G401 (cell line): Measurements from ENCODE around the gene FAXC. TPM values are rescaled to one million over a fixed set of nuclear protein-coding genes. Genes with fewer than 3 reads are reported as not detected.
A peak's percentile ranks its signal among the peaks of the same experiment; 100 is the strongest.
"Not testable (repeated sequence)": the region's sequence is repeated elsewhere in the genome, so short reads cannot be mapped to it uniquely, and the experiment has no call there.

ENCODE experiments used
- DNase-seq: peaks from one replicate; pipeline ENCODE4 v3.0.0-alpha.2; 2015; ENCODE audit warnings: low spot score
- in situ Hi-C: cut with HindIII; loops from 2 replicates; pipeline ENCODE4 v1.10.0; 2016; ENCODE audit warnings: low sequenced_read_pairs, mixed read lengths
- total RNA-seq: library from RNA; depleted of rRNA; stranded (reverse); fragments of >200 nt; shearing (Covaris generic); gene quantifications from 2 replicates; pipeline ENCODE4 v1.2.3, GENCODE V29; 2014

Gene FAXC
- total RNA-seq, 1 experiment from 2014 or later, result 0.71 TPM

DNA sequence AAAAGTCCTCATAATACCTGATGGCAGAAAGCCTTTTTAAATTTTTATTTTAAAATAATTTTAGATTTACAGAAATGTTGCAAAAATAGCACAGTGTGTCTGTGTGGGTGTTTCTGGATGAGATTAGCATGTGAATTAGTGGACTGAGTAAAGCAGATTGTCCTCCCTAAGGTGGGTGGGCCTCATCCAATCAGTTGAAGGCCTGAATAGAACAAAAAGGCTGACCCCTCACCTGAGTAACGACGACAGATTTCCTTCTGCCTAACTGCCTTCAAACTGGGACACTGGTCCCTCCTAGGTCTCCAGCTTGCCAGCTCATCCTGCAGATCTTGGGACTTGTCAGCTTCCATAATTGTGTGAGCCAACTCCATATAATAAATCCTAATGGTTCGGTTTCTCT, 54.2 kb downstream of the FAXC start:
- DNase-seq, result no peak
- in situ Hi-C loops, result no loop called here

DNA sequence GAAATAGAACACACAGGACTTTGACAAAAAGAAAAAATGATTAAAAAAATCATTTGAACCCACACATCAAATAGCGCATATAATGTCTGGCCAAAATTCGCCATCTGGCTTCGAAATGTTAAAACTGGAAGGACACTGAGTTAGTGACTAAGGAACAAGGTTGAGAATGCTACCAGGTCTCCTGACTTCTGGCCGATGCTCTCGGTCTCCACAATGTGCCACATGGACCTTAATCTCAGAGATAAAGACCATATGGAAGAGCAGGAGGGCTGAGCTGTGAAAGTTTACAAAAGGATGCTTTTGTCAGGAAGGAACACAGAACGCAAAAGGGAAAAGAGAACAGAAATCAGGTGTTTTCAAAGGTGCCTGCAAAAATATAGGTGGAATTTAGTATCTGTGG, 54.7 kb downstream of the FAXC start:
- peak; percentile 63 for DNase-seq
- in situ Hi-C loops, result no loop called here

DNA sequence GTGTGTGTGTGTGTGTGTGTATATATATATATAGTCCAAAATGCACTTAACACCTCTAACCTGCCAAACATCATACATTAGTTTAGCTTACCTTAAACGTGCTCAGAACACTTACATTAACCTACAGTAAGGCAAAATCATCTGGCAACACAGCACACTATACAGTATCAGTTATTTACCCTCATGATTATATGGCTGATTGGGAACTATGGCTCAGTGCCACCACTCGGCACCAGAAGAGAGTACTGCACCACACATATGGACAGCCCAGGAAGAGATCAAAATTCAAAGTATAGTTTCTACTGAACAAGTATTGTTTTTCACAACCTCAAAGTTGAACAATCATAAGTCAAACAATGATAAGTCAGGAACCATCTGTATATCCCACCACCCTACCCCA, 59.8 kb downstream of the FAXC start:
- in situ Hi-C loops, result no loop called here
- DNase-seq, result no peak

DNA sequence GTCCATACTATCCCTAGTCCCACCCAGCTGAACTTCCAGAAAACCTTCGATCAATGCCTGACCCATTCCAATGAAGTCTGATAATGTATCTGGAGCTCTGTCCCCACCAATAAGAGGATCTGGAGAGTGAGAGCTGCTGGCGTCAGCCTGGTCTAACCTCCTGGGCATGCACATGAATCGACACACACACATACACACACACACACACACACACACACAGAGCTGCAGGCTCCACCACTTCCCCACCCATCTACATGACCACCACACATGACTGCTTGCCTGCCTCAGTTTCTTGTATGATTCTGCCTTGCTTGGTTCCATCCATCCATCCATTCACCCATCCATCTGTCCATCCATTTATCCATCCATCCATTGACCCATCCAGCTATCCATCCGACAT, 60.8 kb downstream of the FAXC start:
- no peak for DNase-seq
- in situ Hi-C loops, result no loop called here

DNA sequence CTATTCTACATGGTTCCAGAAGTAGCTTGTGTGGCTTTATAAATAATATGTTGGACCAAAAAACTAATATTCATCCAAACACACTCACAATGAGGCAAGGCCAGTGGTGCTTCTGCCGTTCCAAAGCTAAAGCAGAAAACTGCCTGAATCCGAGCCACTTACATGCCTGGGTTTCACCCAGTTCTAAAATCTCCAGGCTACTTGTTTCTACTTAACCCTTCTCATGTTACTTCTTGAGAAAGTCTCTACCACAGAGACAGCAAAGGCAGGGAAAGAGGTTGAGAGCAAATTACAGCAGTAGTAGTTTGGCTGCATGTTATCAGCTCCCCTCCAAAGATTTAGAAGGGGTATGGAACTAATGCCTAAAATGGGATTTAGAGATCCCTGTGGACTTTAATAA, 62.0 kb downstream of the FAXC start:
- no peak for DNase-seq
- in situ Hi-C loops, result no loop called here

DNA sequence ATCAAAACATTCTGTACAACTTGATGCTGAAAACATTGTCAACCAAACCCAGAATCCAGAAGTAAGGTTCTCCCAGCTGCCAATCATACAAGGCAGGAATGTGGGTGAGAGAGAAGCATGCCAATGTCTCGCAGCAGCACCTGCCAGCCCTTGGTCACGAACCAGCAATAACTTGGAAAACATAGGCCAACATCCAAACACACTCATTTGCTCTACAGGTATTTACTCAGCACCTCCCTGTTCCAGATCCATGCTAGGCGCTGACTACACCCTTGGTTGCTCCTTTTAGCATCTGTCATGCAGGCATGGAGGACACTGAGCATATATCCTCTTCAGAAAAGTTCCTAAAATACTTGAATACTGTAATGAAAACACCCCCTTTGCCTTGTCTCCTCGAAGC, 63.6 kb downstream of the FAXC start:
- in situ Hi-C loops, result no loop called here
- DNase-seq, result peak; percentile 56

DNA sequence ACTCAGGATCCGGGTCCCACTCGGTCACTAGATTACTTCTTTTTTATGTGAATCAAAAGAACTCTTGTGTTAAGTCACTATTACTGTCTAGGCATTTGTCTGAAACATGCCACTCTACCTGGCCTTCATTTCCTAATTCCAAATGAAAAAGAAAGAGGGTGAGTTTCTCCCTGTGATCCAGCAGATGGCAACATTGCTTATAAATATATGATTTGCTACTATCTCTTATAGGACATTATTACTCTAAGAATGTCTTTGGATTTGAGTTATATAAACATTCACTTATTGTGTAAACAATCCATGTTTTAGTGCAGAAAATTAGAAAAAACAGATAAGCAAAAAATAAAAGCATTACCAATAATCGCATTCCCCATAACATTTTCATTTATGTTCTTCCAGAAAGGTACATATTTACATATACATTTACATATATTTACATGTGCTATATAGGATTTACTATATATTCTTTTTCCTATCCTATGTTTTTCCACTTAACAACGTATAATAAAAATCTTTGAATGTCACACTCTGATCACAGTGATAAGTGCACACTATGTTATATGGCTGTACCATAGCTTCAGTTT, 66.9 kb downstream of the FAXC start:
- peak; percentile 66 for DNase-seq
- in situ Hi-C loops, result no loop called here

DNA sequence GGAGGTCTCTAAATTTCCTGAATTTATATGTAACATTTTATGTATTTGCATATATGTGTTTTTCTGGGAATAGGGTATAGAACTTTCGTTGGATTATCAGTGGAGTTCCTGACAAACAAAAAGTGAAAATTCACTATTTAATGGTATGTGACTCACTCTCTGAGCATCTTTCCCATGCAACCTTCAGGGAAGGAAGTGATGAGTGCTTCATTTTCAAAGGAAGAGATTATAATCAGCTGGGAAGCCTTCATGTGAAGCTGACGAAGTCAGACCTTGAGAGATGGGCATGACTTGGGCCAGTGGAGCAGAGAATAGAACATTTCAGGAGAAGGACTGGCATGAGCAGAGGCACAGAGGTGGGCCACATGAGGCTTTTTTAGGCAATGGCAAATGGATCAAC, 72.7 kb downstream of the FAXC start:
- in situ Hi-C loops, result no loop called here
- no peak for DNase-seq

DNA sequence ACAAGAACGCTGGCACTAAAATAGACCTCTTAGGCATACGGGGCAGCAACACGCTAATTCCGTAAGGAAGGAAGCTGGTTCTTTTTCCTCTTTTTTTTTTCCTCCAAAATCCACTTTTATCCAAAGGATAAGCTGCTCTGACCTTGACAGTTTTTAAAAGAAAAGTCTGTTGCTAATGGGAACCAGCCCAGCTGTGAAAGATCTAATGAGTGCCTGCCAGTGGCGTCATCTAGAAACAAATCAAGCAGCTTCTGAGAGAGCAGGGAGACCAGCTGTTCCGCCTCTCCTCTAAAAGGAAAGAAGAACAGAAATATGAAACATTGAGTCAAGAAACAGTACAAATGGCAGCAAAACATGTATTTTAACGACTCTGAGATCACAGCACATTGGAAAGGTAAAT, 78.6 kb downstream of the FAXC start:
- no peak for DNase-seq
- in situ Hi-C loops, result loop anchor here (5.0 kb wide), 1 partner anchor 34 kb away; no protein-coding TSS in a partner anchor

DNA sequence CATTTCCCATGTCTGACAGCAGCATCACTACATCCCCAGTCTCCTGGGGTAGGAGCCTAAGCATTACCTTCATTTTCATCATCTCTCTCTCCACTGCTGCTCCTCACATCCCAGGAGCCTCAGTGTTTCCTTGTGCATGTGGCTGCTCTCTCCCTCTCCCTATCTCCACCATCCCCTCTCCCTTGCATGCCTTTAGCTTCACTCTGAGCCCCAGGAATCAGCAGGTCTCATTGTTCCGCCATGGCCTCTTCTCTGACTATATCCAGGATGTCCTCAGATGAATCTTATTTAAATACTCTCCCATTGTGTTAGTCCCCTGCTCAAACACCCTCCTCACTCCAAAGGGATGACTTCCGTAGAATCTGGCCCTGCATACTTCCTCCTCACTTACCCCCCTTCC, 79.4 kb downstream of the FAXC start:
- DNase-seq, result no peak
- in situ Hi-C loops, result loop anchor here (5.0 kb wide), 1 partner anchor 33 kb away; no protein-coding TSS in a partner anchor

DNA sequence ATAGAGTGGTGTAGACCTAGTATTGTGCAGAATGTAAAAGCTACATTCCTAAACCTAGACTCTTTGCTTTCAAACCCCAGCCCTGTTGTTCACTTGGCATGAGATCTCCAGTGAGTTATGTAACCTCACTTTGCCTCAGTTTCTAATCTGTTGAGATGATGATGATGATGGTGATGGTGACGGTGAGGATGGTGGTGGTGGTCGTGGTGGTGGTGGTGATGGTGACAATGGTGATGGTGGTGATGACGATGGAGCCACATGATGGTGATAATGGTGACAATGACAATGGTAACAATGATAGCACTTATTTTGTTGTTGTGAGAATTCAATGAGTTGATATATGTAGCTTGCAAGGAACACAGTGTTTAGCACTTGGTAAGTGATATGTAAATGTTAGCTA, 80.3 kb downstream of the FAXC start:
- DNase-seq, result no peak
- in situ Hi-C loops, result no loop called here

DNA sequence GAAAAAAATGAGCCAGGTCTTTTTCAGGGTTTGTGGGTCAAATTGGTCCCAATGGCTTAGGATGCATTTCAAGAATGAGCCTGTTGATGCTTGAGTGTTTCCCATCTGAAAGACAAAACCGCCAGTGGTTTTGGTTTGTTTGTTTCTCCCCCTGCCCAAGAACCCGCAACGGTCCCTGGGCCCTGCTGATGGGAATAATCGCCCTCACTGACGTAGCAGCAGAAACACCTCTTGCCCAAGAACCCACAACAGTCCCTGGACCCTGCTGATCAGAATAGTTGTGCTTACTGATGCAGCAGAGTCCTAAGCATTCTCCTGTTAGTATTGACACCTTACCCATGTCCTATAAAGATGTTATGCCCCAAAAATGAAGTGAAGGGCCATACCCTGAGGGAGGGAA, 82.5 kb downstream of the FAXC start:
- in situ Hi-C loops, DNase-seq: not testable (repeated sequence)

DNA sequence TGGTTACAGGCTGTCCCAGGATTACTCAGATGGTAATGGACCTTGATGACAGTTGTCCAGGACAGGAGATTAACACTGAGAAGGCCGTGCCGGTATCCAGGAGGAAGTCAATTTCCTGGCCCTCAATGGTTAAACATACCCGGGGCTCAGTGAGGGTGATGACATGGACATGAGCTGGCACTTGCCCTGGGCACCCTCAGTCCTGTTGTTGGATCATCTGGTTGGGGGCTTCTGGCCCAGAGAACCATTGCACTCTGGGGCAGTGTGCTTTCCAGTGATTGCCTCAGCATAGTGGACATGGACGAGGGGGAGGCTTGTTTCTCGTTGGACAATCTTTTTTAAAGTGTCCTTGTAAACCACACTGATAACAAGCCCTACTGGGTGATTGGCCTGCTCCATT, 84.0 kb downstream of the FAXC start:
- in situ Hi-C loops, DNase-seq: not testable (repeated sequence)

DNA sequence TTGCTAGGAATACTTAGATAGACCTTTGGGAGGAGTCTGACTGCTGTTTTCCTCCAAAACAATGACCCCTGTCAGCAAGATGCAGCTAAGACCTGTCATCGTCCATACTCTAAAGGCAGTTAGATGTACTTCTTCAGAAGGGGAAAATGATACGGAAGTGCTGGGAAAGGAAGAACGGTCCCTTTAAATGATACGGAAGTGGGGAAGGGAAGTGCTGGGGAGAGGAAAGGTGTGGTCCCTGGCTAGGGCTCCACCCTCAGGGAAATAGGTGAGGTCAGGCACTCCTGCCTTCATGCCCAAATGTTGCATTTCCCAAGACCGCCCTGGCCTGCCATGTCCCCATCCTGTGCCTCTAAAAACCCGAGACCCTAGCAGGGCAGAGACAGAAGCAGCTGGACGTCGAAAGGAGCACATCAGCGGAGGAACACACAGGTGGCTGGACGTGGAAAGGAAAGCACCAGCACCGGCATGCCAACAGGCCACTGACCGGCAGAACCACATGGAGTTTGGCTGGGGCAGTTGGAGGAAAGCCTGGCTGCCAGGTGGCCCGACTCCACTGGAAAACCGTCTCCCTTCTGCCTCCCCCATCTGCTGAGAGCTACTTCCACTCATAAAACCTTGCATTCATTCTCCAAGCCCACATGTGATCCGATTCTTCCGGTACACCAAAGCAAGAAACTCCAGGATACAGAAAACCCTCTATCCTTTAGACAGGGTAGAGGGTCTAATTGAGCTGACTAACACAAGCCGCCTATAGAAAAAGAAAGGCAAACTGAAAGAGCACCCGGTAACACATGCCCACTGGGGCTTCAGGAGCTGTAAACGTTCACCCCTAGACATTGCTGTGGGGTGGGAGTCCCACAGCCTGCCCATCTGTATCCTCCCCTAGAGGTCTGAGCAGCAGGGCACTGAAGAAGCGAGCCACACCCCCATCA, 94.6 kb downstream of the FAXC start:
- in situ Hi-C loops, result no loop called here
- peak; percentile 96 for DNase-seq

DNA sequence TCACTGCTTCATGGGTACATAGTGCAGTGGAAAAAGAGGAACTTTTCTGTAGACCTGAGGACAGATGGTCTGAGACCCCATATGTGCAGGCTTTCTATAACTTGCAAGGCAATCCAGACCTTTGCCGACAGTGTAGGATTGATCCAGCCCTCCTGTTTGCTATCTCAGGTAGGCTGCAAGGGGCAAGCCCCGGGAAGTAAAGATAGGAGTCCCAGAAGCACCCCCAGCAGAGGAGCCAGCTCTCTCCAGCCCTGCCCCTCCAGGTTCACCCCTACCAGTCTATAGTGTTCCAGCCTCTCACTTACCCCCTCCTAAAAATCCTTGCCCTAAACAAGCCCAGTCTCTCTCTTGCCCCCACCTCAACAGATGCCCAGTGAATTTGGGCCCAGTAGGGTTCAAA, 96.2 kb downstream of the FAXC start:
- DNase-seq, result no peak
- in situ Hi-C loops, result no loop called here

DNA sequence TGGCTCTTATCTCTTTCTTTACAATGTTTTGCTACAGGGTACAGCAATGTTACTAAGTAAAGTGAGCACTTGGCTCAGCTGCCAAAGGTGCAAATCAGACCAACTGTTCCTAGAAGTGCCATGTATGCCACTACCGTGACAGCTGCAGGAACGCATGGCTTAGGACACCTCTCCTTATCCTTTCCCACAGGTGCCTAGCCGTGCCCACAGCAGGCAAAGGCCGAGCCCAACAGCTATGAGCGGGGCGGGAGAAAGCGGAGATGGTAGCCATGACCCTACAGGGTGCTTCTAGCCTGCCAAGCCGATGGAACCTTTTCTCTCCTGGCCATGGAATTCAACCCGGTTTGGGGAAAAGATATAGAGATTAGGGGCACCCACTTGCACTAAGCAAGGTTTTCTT, 97.1 kb downstream of the FAXC start:
- DNase-seq, result peak; percentile 69
- in situ Hi-C loops, result no loop called here

DNA sequence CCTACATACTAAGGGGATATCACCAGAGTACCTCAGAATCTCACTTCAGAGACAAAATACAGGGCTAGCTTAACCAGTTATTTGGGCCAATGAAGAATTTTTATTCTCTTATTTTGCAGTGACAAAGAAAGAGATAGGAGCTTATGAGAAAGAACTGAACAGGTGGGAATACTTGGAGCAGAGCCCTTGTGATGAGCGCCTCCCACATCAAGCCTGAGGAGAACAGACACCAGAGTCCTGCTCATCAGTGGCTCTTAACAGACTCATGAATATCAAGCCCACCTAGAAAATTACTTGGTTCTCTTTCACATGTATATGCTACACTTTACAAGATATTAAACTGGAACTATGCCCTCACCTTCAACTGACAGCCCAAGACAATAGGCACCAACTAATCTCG, 99.0 kb downstream of the FAXC start:
- peak; percentile 84 for DNase-seq
- in situ Hi-C loops, result no loop called here

DNA sequence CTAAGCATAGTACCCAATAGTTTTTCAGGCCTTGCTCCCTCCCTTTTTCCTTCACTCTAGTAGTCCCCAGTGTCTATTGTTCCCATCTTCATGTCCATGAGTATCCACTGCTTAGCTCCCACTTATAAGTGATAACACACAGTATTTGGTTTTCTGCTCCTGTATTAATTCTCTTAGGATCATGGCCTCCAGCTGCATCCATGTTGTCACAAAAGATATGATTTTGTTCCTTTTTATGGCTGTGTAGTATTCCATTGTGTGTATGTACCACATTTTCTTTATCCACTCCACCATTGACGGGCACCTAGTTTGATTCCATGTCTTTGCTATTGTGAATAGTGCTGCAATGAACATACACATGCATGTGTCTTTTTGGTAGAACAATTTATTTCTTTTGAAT, 102.9 kb downstream of the FAXC start:
- no peak for DNase-seq
- in situ Hi-C loops, result no loop called here

DNA sequence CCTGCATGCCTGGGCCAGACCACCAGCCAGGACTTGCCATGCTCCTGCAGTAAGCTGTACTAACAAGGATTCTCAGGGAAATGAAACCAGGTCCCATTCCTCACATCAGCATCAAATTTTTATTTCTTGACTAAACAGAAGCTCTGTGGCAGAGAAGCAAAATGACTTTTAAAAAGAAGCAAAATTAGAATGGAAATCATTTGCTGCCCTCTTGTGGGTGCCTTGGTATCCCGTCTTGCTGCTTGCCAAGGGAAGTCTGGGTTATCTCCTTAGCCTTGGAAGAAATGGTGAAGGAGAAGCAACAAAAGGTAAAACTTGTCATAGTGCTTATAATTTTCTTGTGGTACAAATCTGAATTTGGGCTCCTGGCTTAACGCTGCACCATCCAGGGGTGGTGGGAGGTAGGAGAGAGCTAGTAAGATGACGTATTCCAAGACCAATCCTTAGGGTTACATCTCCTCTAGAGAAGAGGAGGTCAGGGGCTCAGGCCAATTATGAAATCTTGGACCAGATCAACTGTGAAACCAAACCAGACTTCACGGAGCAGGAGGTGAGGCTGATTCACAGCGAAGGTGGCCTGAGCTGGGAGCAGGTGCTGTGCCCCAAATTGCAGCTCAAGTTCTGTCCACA, 107.5 kb downstream of the FAXC start:
- in situ Hi-C loops, result no loop called here
- peak; percentile 65 for DNase-seq

DNA sequence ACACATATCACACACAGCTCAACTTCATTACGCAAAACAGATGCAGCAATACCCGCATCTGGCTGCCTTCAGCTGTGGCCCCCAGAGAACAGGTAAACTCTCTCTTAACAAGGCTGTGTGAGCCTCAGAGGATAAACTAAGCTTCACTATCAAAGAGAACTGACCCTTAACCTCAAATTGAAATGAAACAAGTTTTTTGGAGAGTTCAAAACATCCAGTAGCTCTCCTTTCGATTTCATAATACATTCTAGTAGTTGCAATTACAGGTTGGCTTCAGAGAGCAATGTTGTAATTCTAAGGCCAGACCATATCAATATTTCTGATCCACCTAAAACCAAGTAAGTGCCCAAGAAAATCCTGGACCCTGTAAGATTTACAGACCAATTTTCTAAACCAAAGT, 113.5 kb downstream of the FAXC start:
- DNase-seq, result no peak
- in situ Hi-C loops, result loop anchor here (5.0 kb wide), 1 partner anchor 36 kb away; no protein-coding TSS in a partner anchor
